ENCODE measurements around the gene LRRC28. TPM values are rescaled to one million over a fixed set of nuclear protein-coding genes. Genes with fewer than 3 reads are reported as not detected.

LRRC28 gene
- total RNA-seq, 2 donors from 2014 or later = 18.5 to 26.0 TPM

- Mint-ChIP-seq H3K9me3 (no peaks in the 10 kb centered on the region), H3K27ac (no peak overlapping the region), H3K36me3 (ENCODE audit: low read depth) (no peaks in the 10 kb centered on the region), H3K4me1 (no peaks in the 10 kb centered on the region), H3K27me3 (no peaks in the 10 kb centered on the region), H3K4me3 (no peak overlapping the region)
- ATAC-seq (replicated peaks) = no peak
Measured at GRCh38 chr15:99267957-99268356, 16.7 kb downstream of the LRRC28 start.

- H3K36me3 Mint-ChIP-seq (ENCODE audit: low read depth) = no peaks in the 10 kb centered on the region
- H3K4me1 Mint-ChIP-seq = no peaks in the 10 kb centered on the region
- H3K27ac Mint-ChIP-seq = no peak overlapping the region
- H3K4me3 Mint-ChIP-seq = no peak overlapping the region
- no peaks in the 10 kb centered on the region for H3K27me3 Mint-ChIP-seq
- ATAC-seq (replicated peaks) = no peak
- H3K9me3 Mint-ChIP-seq = no peaks in the 10 kb centered on the region
Measured at GRCh38 chr15:99268431-99268830, 17.1 kb downstream of the LRRC28 start.

GRCh38 chr15:99273801-99274200 lies 22.5 kb downstream of the LRRC28 start:
- no peak overlapping the region for H3K27ac Mint-ChIP-seq
- H3K27me3 Mint-ChIP-seq = no peaks in the 10 kb centered on the region
- no peak overlapping the region for H3K4me3 Mint-ChIP-seq
- ATAC-seq (replicated peaks) = no peak
- no peaks in the 10 kb centered on the region for H3K9me3 Mint-ChIP-seq
- H3K36me3 Mint-ChIP-seq (ENCODE audit: low read depth) = no peaks in the 10 kb centered on the region
- H3K4me1 Mint-ChIP-seq = peaks cover 2% of the 10 kb centered on the region

GRCh38 chr15:99275061-99275460 lies 23.8 kb downstream of the LRRC28 start:
- Mint-ChIP-seq H3K27ac (peak overlapping the region; percentile 37), H3K4me1 (peaks cover 11% of the 10 kb centered on the region), H3K4me3 (no peak overlapping the region), H3K36me3 (ENCODE audit: low read depth) (peaks cover 7% of the 10 kb centered on the region), H3K27me3 (no peaks in the 10 kb centered on the region), H3K9me3 (no peaks in the 10 kb centered on the region)
- ATAC-seq (replicated peaks) = no peak

GRCh38 chr15:99275525-99276128 lies 24.3 kb downstream of the LRRC28 start:
- no peak overlapping the region for H3K4me3 Mint-ChIP-seq
- ATAC-seq (replicated peaks) = no peak
- H3K9me3 Mint-ChIP-seq = no peaks in the 10 kb centered on the region
- peaks cover 16% of the 10 kb centered on the region for H3K4me1 Mint-ChIP-seq
- peak overlapping the region; percentile 37 for H3K27ac Mint-ChIP-seq
- peaks cover 7% of the 10 kb centered on the region for H3K36me3 Mint-ChIP-seq (ENCODE audit: low read depth)
- no peaks in the 10 kb centered on the region for H3K27me3 Mint-ChIP-seq

GRCh38 chr15:99279290-99279689 lies 28.0 kb downstream of the LRRC28 start:
- ATAC-seq (replicated peaks) = peak; percentile 27
- H3K27me3 Mint-ChIP-seq = no peaks in the 10 kb centered on the region
- peak overlapping the region; percentile 72 for H3K4me3 Mint-ChIP-seq
- peaks cover 7% of the 10 kb centered on the region for H3K36me3 Mint-ChIP-seq (ENCODE audit: low read depth)
- peak overlapping the region; percentile 92 for H3K27ac Mint-ChIP-seq
- H3K9me3 Mint-ChIP-seq = no peaks in the 10 kb centered on the region
- H3K4me1 Mint-ChIP-seq = peaks cover 24% of the 10 kb centered on the region

GRCh38 chr15:99279827-99280226 lies 28.5 kb downstream of the LRRC28 start:
- no peaks in the 10 kb centered on the region for H3K9me3 Mint-ChIP-seq
- peaks cover 24% of the 10 kb centered on the region for H3K4me1 Mint-ChIP-seq
- H3K36me3 Mint-ChIP-seq (ENCODE audit: low read depth) = peaks cover 7% of the 10 kb centered on the region
- no peaks in the 10 kb centered on the region for H3K27me3 Mint-ChIP-seq
- H3K4me3 Mint-ChIP-seq = peak overlapping the region; percentile 72
- H3K27ac Mint-ChIP-seq = peak overlapping the region; percentile 92
- peak; percentile 85 for ATAC-seq (replicated peaks)

- no peak for ATAC-seq (replicated peaks)
- H3K9me3 Mint-ChIP-seq = no peaks in the 10 kb centered on the region
- no peak overlapping the region for H3K4me3 Mint-ChIP-seq
- peaks cover 7% of the 10 kb centered on the region for H3K36me3 Mint-ChIP-seq (ENCODE audit: low read depth)
- peak overlapping the region; percentile 92 for H3K27ac Mint-ChIP-seq
- H3K4me1 Mint-ChIP-seq = peaks cover 24% of the 10 kb centered on the region
- no peaks in the 10 kb centered on the region for H3K27me3 Mint-ChIP-seq
Measured at GRCh38 chr15:99282121-99282520, 30.8 kb downstream of the LRRC28 start.

GRCh38 chr15:99282586-99282985 lies 31.3 kb downstream of the LRRC28 start:
- ATAC-seq (replicated peaks) = peak; percentile 32
- Mint-ChIP-seq H3K27me3 (no peaks in the 10 kb centered on the region), H3K4me3 (no peak overlapping the region), H3K36me3 (ENCODE audit: low read depth) (peaks cover 7% of the 10 kb centered on the region), H3K9me3 (no peaks in the 10 kb centered on the region), H3K4me1 (peaks cover 24% of the 10 kb centered on the region), H3K27ac (peak overlapping the region; percentile 92)

GRCh38 chr15:99283717-99284116 lies 32.4 kb downstream of the LRRC28 start:
- H3K36me3 Mint-ChIP-seq (ENCODE audit: low read depth) = peaks cover 7% of the 10 kb centered on the region
- no peak for ATAC-seq (replicated peaks)
- H3K27me3 Mint-ChIP-seq = no peaks in the 10 kb centered on the region
- H3K27ac Mint-ChIP-seq = no peak overlapping the region
- H3K4me3 Mint-ChIP-seq = no peak overlapping the region
- H3K9me3 Mint-ChIP-seq = no peaks in the 10 kb centered on the region
- H3K4me1 Mint-ChIP-seq = peaks cover 23% of the 10 kb centered on the region

GRCh38 chr15:99291643-99292042 lies 40.4 kb downstream of the LRRC28 start:
- H3K4me1 Mint-ChIP-seq = no peaks in the 10 kb centered on the region
- H3K27me3 Mint-ChIP-seq = no peaks in the 10 kb centered on the region
- ATAC-seq (replicated peaks) = no peak
- H3K9me3 Mint-ChIP-seq = no peaks in the 10 kb centered on the region
- H3K27ac Mint-ChIP-seq = no peak overlapping the region
- peaks cover 37% of the 10 kb centered on the region for H3K36me3 Mint-ChIP-seq (ENCODE audit: low read depth)
- no peak overlapping the region for H3K4me3 Mint-ChIP-seq

GRCh38 chr15:99295840-99296239 lies 44.6 kb downstream of the LRRC28 start:
- Mint-ChIP-seq H3K36me3 (ENCODE audit: low read depth) (peaks cover 36% of the 10 kb centered on the region), H3K4me1 (no peaks in the 10 kb centered on the region), H3K27ac (no peak overlapping the region), H3K9me3 (no peaks in the 10 kb centered on the region), H3K4me3 (no peak overlapping the region), H3K27me3 (no peaks in the 10 kb centered on the region)
- no peak for ATAC-seq (replicated peaks)

- Mint-ChIP-seq H3K4me3 (no peak overlapping the region), H3K4me1 (no peaks in the 10 kb centered on the region), H3K9me3 (no peaks in the 10 kb centered on the region), H3K36me3 (ENCODE audit: low read depth) (peaks cover 31% of the 10 kb centered on the region), H3K27me3 (no peaks in the 10 kb centered on the region), H3K27ac (no peak overlapping the region)
- no peak for ATAC-seq (replicated peaks)
Measured at GRCh38 chr15:99296386-99296785, 45.1 kb downstream of the LRRC28 start.

- H3K4me1 Mint-ChIP-seq = no peaks in the 10 kb centered on the region
- H3K4me3 Mint-ChIP-seq = no peak overlapping the region
- no peaks in the 10 kb centered on the region for H3K27me3 Mint-ChIP-seq
- H3K9me3 Mint-ChIP-seq = no peaks in the 10 kb centered on the region
- H3K36me3 Mint-ChIP-seq (ENCODE audit: low read depth) = no peaks in the 10 kb centered on the region
- no peak overlapping the region for H3K27ac Mint-ChIP-seq
- no peak for ATAC-seq (replicated peaks)
Measured at GRCh38 chr15:99303907-99304306, 52.6 kb downstream of the LRRC28 start.

- H3K4me1 Mint-ChIP-seq = no peaks in the 10 kb centered on the region
- no peaks in the 10 kb centered on the region for H3K36me3 Mint-ChIP-seq (ENCODE audit: low read depth)
- no peak overlapping the region for H3K4me3 Mint-ChIP-seq
- no peak for ATAC-seq (replicated peaks)
- no peaks in the 10 kb centered on the region for H3K9me3 Mint-ChIP-seq
- H3K27me3 Mint-ChIP-seq = no peaks in the 10 kb centered on the region
- H3K27ac Mint-ChIP-seq = no peak overlapping the region
Measured at GRCh38 chr15:99305761-99306505, 54.7 kb downstream of the LRRC28 start.
